Measurements from ENCODE around the gene SENP6. TPM values are rescaled to one million over a fixed set of nuclear protein-coding genes. Genes with fewer than 3 reads are reported as not detected.
"Not testable (repeated sequence)": the region's sequence is repeated elsewhere in the genome, so short reads cannot be mapped to it uniquely, and the experiment has no call there.

Gene SENP6
- total and polyA plus RNA-seq, 2 donors = 44.2 to 347 TPM

GRCh38 chr6:75708334-75708733, 106.7 kb downstream of the SENP6 start:
- H3K4me1 ChIP-seq (ENCODE audit: insufficient read depth); DNase-seq (ENCODE audit: extremely low spot score); H3K36me3 ChIP-seq (ENCODE audit: insufficient read depth); H3K4me3 ChIP-seq (ENCODE audit: low read depth, low read length); H3K27ac ChIP-seq (ENCODE audit: low read depth): not testable (repeated sequence)
- 96% methylated on average over 4 of the region's 4 CpGs for WGBS

GRCh38 chr6:75711173-75711572, 109.5 kb downstream of the SENP6 start:
- 42% methylated on average over 2 of the region's 2 CpGs for WGBS
- Histone ChIP-seq H3K36me3 (ENCODE audit: insufficient read depth) (peaks cover 8% of the 10 kb centered on the region), H3K4me1 (ENCODE audit: insufficient read depth) (no peaks in the 10 kb centered on the region), H3K27ac (ENCODE audit: low read depth) (no peak overlapping the region), H3K4me3 (ENCODE audit: low read depth, low read length) (no peak overlapping the region)
- DNase-seq (ENCODE audit: extremely low spot score) = no peak

GRCh38 chr6:75719133-75719532, 117.5 kb downstream of the SENP6 start:
- DNase-seq (ENCODE audit: extremely low spot score) = no peak
- 83% methylated on average over 3 of the region's 3 CpGs for WGBS
- Histone ChIP-seq H3K36me3 (ENCODE audit: insufficient read depth) (peaks cover 2% of the 10 kb centered on the region), H3K4me1 (ENCODE audit: insufficient read depth) (no peaks in the 10 kb centered on the region), H3K27ac (ENCODE audit: low read depth) (no peak overlapping the region), H3K4me3 (ENCODE audit: low read depth, low read length) (no peak overlapping the region)

GRCh38 chr6:75723382-75723781, 121.7 kb downstream of the SENP6 start:
- Histone ChIP-seq H3K4me1 (ENCODE audit: insufficient read depth) (no peaks in the 10 kb centered on the region), H3K27ac (ENCODE audit: low read depth) (no peak overlapping the region), H3K36me3 (ENCODE audit: insufficient read depth) (no peaks in the 10 kb centered on the region), H3K4me3 (ENCODE audit: low read depth, low read length) (no peak overlapping the region)
- 86% methylated on average over 2 of the region's 2 CpGs for WGBS
- no peak for DNase-seq (ENCODE audit: extremely low spot score)

- WGBS = 87% methylated on average over 2 of the region's 2 CpGs
- H3K4me1 ChIP-seq (ENCODE audit: insufficient read depth) = no peaks in the 10 kb centered on the region
Observed at GRCh38 chr6:75727206-75727605, 125.5 kb downstream of the SENP6 start.

GRCh38 chr6:75731029-75731428, 129.3 kb downstream of the SENP6 start:
- H3K4me1 ChIP-seq (ENCODE audit: insufficient read depth); H3K4me3 ChIP-seq (ENCODE audit: low read depth, low read length); DNase-seq (ENCODE audit: extremely low spot score); H3K27ac ChIP-seq (ENCODE audit: low read depth); H3K36me3 ChIP-seq (ENCODE audit: insufficient read depth): not testable (repeated sequence)
- 86% methylated on average over 8 of the region's 8 CpGs for WGBS

More at GRCh38 chr6:75727206-75727605, 125.5 kb downstream of the SENP6 start:
- no peak for DNase-seq (ENCODE audit: extremely low spot score)
- H3K4me3 ChIP-seq (ENCODE audit: low read depth, low read length) = no peak overlapping the region
- H3K36me3 ChIP-seq (ENCODE audit: insufficient read depth) = no peaks in the 10 kb centered on the region
- H3K27ac ChIP-seq (ENCODE audit: low read depth) = no peak overlapping the region

- WGBS = 52% methylated on average over 1 of the region's 1 CpG
- no peak for DNase-seq (ENCODE audit: extremely low spot score)
- Histone ChIP-seq H3K27ac (ENCODE audit: low read depth) (peak overlapping the region; percentile 59), H3K36me3 (ENCODE audit: insufficient read depth) (no peaks in the 10 kb centered on the region), H3K4me1 (ENCODE audit: insufficient read depth) (no peaks in the 10 kb centered on the region), H3K4me3 (ENCODE audit: low read depth, low read length) (no peak overlapping the region)
Observed at GRCh38 chr6:75735491-75736186, 134.0 kb downstream of the SENP6 start.

GRCh38 chr6:75743971-75744370, 142.3 kb downstream of the SENP6 start:
- WGBS = 82% methylated on average over 4 of the region's 4 CpGs
- Histone ChIP-seq H3K4me3 (ENCODE audit: low read depth, low read length) (no peak overlapping the region), H3K27ac (ENCODE audit: low read depth) (no peak overlapping the region), H3K4me1 (ENCODE audit: insufficient read depth) (no peaks in the 10 kb centered on the region), H3K36me3 (ENCODE audit: insufficient read depth) (no peaks in the 10 kb centered on the region)
- no peak for DNase-seq (ENCODE audit: extremely low spot score)

GRCh38 chr6:75745404-75745803, 143.7 kb downstream of the SENP6 start:
- WGBS = 93% methylated on average over 3 of the region's 3 CpGs
- no peak for DNase-seq (ENCODE audit: extremely low spot score)

GRCh38 chr6:75746221-75746620, 144.5 kb downstream of the SENP6 start:
- Histone ChIP-seq H3K27ac (ENCODE audit: low read depth) (no peak overlapping the region), H3K36me3 (ENCODE audit: insufficient read depth) (no peaks in the 10 kb centered on the region), H3K4me1 (ENCODE audit: insufficient read depth) (no peaks in the 10 kb centered on the region), H3K4me3 (ENCODE audit: low read depth, low read length) (no peak overlapping the region)
- 12% methylated on average over 2 of the region's 2 CpGs for WGBS
- DNase-seq (ENCODE audit: extremely low spot score) = no peak

More at GRCh38 chr6:75745404-75745803, 143.7 kb downstream of the SENP6 start:
- Histone ChIP-seq H3K4me1 (ENCODE audit: insufficient read depth) (no peaks in the 10 kb centered on the region), H3K4me3 (ENCODE audit: low read depth, low read length) (no peak overlapping the region), H3K36me3 (ENCODE audit: insufficient read depth) (no peaks in the 10 kb centered on the region), H3K27ac (ENCODE audit: low read depth) (no peak overlapping the region)

GRCh38 chr6:75747152-75747992, 145.7 kb downstream of the SENP6 start:
- no peak for DNase-seq (ENCODE audit: extremely low spot score)
- 83% methylated on average over 9 of the region's 9 CpGs for WGBS

GRCh38 chr6:75748003-75748742, 146.5 kb downstream of the SENP6 start:
- Histone ChIP-seq H3K4me1 (ENCODE audit: insufficient read depth) (no peaks in the 10 kb centered on the region), H3K36me3 (ENCODE audit: insufficient read depth) (no peaks in the 10 kb centered on the region), H3K4me3 (ENCODE audit: low read depth, low read length) (peak overlapping the region; percentile 98), H3K27ac (ENCODE audit: low read depth) (peak overlapping the region; percentile 89)
- DNase-seq (ENCODE audit: extremely low spot score) = no peak
- WGBS = 12% methylated on average over 17 of the region's 17 CpGs

More at GRCh38 chr6:75747152-75747992, 145.7 kb downstream of the SENP6 start:
- Histone ChIP-seq H3K27ac (ENCODE audit: low read depth) (peak overlapping the region; percentile 23), H3K4me1 (ENCODE audit: insufficient read depth) (no peaks in the 10 kb centered on the region), H3K36me3 (ENCODE audit: insufficient read depth) (no peaks in the 10 kb centered on the region), H3K4me3 (ENCODE audit: low read depth, low read length) (no peak overlapping the region)

- Histone ChIP-seq H3K4me1 (ENCODE audit: insufficient read depth) (no peaks in the 10 kb centered on the region), H3K36me3 (ENCODE audit: insufficient read depth) (no peaks in the 10 kb centered on the region), H3K4me3 (ENCODE audit: low read depth, low read length) (peak within 1 kb of the TSS; percentile 98), H3K27ac (ENCODE audit: low read depth) (peak within 1 kb of the TSS; percentile 89)
- DNase-seq (ENCODE audit: extremely low spot score) = no peak
- WGBS = under 1% methylated on average over 97 of the region's 97 CpGs
Observed at GRCh38 chr6:75748743-75749538, 147.3 kb downstream of the SENP6 start, which contains the start of gene MYO6. TSS of gene MYO6 (plus strand) at chr6:75749239. CDS start at chr6:75817548, 68,309 bp downstream.
